Measurements from ENCODE around the gene RELT. TPM values are rescaled to one million over a fixed set of nuclear protein-coding genes. Genes with fewer than 3 reads are reported as not detected.

Gene RELT
- total RNA-seq, 1 donor from 2014 or later, result 15.8 TPM

DNA sequence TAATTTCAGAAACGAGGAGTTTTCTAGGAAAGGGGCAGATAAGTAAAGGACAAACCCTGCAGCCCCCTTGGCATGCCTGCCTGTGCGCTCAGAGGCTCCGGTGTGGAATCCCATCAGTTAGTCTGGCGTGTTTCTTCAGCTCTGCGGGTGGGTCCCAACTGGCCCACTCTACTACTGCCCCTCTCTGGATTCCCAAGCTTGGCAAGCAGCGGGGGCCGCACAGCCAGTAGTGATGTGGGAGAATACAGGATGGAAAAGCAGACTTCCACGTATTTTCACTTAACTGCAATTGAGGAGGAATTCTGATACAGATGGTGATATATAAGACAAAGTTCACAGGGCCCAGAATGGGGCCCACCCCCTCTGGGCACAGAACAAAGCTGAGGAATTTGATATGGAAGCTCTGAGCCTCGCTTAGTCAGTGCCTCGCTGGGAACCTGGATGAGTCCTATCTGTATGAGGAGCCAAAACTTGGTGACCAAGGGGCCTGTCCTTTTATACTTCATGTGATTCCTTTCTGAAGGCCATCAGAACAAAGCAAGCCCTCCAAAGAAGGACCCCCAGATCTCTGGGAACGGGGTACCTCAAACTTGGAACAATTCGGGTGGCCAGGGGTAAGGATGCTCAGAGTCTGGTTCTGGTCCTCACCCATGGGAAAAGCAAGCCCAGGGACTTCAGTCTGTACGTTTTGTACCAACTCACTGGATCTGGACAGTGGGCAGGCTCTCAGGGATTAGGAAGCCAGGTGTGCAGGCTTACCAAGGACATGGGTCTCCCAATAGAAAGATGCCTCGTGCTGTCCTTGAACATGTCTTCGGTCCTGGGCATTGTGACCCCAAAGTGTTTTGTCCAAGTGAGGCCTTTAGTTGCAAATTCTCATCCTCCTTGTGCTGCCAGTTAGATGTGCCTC lies 26.0 kb downstream of the RELT start:
- peak; percentile 51 for DNase-seq (ENCODE audit: low spot score)

DNA sequence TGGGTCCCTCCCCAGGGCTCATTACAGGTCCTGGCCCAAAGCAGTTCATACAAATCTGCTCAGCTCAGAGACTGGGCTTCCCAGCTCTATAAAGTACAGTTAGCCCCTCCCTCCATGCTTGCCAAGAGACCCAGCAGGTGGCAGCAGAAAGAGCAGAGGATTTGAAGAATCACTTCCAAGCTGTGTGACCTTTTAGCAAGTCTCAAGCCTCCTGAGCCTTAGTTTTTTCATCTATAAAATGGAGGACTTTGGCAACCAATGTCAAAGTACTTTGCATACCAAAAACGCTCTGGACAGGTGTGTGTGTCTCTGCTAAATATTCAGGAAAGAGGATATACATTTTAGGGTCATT lies 26.6 kb downstream of the RELT start:
- DNase-seq (ENCODE audit: low spot score), result no peak

DNA sequence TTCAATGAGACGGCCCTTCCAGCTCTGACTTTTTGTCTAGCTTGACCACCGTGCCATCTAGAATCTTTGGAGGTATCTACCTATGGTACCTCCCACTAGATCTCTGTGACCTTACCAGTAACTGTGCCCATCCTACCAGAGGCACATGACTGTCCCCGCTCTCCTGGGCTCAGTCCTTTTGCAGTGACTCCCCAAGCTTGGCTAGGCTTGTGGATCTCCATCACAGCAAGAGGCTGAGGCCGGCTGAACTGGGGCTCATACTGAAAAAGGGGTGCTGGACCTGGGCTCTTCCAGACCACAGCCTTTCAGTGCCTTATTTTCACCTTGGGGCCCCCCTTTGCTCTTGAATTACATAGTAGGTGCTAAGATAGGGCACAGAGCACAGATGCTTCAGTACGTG lies 27.3 kb downstream of the RELT start:
- DNase-seq (ENCODE audit: low spot score), result no peak

DNA sequence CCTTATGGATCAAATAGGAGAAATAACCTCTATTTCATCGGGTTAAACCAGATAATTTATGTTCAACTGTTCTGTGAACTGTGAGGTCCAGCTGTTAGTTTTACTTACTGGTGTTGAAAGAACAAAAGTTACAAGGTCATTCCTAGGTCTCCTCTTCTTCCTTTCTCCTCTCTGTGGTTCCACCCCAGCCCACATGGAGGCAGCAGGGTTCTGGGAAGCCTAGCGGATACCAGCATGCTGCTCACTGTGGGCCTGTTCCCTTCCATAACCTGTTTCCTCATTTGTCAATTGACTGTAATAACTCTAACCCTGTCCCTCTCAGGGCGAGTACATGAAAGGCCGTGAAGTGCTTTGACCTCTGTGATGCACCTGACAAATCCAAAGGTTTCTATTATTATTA lies 27.8 kb downstream of the RELT start:
- peak; percentile 85 for DNase-seq (ENCODE audit: low spot score)

DNA sequence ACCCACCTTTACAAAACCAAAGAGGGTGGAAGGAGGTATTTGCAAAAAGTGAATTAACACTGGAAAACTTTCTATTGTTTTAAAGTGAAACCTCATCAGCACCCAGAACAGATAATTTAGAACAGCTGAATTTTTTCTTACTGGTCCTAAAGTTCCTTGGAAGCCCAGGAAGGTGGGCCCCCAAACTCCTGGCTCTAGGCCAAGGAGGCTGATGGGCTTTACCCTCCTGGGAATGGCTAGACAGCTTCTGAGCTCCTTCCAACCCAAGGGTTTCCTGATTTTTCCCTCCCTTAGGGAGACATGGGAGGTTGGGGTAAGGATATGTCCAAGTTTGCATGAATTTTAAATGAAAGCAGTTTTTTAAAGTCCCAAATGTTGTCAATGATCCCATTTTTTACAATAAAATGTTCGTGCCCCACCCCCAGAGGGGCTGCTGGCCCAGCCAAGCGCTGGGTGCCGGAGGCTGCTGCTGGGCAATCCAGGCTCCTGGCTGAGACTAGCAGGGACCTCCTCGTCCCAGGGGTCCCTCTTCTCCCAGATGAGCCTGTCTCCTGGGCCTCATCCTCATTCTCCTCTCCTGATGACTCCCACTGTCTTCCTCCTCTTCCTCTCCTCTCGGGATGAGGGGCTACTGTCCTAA lies 28.4 kb downstream of the RELT start:
- DNase-seq (ENCODE audit: low spot score), result no peak

DNA sequence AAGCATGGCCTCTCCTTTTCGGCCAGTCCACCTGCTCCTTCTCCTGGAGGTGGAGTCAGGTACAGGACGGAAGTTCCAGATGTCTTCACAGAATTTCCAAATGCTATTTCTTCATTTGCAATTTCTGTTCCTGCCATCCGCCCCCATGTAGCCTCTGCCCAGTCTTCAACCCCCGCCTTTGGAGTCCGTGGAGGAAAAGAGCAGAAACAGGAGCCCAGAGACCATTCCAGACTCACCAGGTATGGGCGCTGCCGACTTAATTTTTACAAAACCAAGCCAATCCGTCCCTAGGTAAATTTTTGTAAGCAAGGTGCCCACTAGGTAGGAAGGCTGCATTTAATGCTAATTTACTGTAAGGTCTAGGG lies 28.9 kb downstream of the RELT start:
- no peak for DNase-seq (ENCODE audit: low spot score)

DNA sequence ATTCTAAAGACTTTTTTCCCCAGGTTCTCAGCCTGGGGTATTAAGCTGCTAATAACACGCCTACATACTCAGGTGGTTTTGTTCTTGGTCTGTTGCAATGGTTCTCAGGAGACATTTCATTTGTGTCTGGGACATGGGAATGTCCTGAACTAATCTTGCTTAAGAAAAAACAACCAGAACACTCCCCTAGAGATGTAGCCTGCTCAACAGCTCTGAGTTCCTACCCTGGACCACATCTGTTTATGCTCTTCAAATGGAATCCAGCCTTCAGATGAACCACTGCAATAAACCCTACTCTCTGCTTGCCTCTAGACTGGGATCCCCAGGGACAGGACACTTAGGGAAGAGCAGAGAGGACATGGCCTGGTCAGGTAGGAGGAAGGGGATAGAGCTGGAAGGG lies 29.9 kb downstream of the RELT start:
- DNase-seq (ENCODE audit: low spot score), result no peak

DNA sequence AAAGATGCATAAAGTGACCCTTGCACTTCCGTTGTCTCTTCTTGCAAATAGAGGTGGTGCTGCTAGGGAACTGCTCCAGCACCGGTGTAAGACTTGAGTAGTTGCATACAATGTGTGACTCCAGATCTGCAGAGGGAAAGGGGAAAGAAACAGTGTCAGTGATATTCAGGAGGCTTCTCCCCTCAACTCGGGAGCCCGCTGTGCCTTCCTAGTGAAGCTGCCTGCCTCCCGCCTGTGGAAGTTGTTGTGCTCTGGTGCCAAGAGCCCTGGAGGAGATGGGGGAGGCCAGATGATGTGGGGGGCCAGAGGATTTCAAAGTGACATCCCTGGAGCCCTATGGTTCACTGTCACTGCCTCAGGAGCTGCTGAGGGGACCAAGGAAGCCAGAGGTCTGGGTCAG lies 30.4 kb downstream of the RELT start:
- DNase-seq (ENCODE audit: low spot score), result no peak

DNA sequence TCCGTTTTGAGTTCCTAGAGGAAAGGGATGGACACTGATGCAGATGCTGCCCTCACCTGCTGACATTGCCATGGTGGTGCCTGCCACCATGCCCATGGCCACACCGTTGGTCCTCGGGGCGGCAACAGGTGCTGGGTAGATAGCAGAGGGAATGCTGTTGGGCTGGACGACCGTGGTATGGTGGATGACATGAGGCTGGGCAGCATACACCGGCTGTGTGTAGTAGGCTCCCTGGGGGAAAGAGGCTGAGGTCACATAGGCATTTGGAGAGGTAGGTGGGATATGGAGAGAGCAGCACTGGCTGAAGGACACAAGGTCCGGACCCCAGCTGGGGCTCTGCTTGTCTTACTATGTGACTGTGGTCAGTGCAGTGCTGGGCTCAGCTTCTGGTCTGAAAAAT lies 33.2 kb downstream of the RELT start:
- DNase-seq (ENCODE audit: low spot score), result peak; percentile 67

DNA sequence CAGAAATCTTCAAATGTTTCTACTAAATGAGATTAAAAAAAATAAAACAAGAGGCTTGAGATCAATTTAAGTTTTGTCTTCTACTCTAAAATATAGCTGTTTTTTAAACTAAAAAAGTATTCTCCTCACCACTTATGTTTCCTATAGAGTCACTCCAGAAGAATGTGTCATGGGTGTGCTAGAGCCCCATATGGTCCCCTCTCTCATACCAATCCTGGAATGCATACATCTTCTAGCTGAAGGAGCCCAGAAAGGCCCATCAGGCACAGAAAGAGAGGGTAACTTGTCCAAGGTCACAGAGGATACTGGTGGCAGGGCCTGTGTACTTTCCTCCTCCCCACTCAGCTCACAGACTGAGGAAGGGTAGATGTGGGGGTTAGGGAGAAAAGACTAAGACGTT lies 34.4 kb downstream of the RELT start:
- no peak for DNase-seq (ENCODE audit: low spot score)

DNA sequence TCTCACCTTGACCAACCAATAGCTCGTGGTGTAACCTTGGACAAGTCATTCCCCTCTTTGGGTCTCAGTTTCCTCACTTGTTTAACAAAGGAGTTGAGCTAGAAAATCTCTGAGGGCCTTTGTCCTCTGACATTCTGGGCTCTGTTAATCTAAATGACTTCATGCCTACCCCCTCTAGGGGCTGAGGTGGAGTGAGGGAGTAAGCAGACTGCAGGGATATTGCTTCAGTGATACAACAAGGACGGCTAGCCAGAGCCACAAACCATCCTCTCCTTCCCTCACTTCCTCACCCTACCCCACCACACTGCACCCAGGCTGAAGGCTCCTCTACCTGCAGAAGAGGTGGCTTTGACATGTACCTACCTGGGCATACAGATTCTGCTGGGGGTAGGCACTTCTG lies 34.8 kb downstream of the RELT start:
- DNase-seq (ENCODE audit: low spot score), result no peak

DNA sequence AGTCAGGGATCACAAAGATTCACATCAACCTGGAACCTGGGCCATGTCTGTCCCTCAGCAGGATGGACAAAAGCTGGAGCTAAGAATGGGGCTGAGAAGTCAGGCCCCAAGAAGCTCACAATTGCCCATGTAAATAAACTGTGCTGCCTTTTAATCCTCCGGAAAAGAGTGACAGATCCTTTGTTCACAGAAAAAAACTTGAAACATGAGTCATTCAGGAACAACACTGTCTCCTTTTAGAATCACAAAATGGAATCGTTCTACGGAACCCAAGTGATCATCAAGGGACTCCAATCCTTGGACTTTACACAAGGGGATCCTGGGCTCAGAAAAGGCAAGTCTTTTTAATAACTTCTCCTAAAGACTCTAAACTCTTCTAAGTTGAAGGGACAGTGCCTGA lies 36.1 kb downstream of the RELT start:
- no peak for DNase-seq (ENCODE audit: low spot score)

DNA sequence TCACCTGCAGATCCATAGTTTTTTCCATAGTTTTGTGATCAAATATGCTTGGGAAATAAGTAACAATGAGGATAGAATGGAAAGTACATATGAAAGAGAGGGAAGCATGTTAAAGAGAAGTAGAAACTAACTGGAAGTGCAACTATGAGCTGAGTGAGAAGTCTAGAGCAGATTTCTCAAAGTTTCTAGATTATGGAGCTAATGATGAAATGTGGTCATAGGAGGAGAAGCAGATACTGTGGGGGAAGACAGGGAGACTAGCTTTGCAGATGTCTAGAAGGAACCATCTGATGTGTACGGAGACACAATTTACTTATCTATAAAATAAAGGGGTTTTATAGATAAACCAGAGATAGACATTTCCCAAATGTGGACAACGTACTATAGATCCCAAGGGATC lies 37.1 kb downstream of the RELT start:
- DNase-seq (ENCODE audit: low spot score), result no peak

DNA sequence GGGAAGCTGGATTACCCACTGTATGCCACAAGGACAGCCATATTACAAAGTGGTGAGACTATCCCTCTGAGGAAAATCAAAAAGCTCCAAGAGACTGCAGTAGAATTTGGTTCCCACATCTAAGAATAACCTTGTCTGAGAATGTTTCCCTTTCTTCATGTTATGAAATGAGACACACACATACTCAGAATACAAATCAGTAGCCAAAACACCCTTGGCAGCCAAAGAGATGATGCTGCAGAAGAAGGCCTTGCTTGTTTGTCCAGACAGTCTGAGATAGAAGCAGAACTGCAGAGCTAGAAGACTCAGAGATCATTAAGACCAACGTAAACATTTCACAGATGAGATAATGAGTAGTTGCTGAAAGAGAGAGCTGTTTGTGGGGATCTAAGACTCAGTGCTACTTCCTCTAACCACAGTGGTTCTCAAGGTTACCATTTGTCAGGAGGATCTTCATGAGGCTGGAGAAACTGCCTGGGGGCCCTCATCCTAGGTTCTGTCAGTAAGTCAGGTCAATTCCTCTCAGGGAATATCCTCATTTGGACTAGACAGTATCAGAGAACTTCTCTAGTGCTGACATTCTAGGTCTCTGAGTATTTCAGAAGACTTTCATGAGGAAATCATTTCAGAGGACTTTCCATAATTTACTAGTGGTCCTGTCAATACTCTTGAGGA lies 38.9 kb downstream of the RELT start:
- DNase-seq (ENCODE audit: low spot score), result no peak

DNA sequence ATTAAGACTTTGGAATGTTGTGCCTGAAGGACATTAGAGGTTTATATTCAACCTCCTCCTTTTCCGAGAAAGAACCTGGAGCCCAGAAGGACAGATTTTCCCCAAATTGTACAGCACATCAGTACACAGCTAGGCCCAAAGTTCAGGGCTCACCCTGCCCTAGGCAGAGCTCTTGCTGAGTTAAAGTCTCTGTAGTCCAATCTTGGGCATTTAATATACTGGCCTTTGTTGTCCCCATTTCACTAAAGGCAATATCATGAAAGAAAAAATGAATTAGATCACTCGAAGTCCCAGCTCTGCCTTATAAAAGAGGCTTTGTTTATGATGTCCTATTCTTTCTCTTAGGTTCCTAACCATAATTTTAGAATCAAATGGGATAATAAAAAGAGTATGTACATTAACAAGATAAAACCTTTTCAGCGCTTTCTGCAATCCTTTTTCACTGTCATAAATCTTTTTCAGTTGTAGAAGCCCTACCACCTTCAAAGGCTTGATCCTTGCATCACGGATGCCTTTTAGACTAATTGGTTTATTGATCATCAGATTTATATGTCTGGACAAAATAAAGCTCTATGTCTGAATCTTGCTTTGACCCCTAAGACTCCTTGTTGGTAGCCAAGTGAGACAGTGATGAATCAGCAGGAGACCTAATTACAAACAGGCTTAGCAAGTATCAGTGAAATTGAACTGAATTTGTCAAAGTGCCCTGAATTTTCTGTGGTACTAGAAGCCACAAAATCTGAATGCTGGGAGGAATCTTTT lies 39.8 kb downstream of the RELT start:
- no peak for DNase-seq (ENCODE audit: low spot score)

DNA sequence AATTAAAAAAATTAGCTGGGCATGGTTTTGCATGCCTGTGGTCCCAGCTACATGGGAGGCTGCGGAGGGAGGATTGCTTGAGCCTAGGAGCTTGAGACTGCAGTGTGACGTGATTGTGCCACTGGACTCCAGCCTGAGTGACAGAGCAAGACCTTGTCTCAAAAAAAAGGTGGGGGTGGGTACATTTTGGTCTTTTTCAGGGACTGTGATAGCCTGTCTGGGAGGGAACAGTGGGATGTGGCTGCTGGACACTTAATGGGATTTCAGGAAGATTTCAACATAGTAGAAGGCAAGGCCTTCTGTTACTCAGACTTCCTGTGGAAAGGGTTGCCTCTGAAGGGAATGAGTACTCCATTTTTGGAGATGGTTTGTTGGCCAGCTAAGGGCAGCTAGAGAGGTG lies 40.6 kb downstream of the RELT start:
- no peak for DNase-seq (ENCODE audit: low spot score)

DNA sequence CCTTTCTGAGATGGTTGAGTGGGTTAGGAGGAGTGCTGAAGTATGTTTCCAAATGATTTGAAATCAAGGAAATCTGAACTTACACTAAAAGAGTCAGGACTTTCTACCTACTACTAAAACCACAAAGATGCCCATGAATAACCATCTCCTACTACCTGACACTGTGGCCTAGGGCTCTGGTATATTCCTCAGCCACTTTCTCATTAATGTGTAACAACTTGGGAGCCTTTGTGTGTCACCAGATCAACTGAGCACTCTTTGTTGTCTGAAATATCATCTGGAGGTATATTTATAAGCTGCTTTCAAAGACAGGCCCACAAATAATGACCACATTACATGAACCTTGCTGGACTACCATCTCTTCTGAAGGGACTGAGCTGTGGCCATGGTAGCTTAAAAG lies 43.9 kb downstream of the RELT start:
- no peak for DNase-seq (ENCODE audit: low spot score)

DNA sequence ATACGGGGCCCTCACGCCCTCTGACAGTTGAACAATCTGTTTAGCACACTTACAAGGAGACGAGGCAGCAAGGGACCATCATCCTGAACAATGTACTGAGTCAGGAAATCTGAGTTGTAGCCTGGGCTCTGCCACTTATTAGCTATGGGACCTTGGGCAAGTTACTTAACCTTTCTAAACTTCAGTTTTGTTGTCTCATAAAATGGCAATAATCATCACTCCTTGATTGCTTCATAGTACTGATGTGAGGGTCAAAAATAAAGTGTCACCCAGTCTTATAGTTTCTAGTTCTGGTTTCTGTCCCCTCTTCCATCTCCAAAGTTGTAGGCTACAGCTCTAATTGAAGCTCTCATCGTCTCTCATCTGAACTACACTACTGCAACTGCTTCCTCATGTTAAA lies 46.7 kb downstream of the RELT start:
- no peak for DNase-seq (ENCODE audit: low spot score)

DNA sequence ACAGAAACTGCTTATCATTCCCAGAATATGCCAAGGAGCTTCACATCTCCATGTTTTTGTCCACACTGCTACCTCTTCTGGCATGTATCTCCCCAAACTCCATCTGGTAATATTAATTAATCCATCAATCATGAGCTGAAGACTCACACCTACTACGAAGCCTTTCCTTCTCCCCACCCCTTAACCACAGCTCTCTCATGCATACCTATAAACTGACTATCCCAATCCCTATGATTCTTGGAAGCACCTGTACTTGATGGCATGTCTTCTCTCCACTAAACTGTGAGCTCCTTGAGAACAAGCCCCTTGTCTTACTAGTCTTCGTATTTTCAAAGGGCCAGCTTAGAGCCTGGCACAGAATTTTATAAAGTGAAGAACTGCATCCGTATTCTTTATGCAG lies 47.3 kb downstream of the RELT start:
- DNase-seq (ENCODE audit: low spot score), result no peak

DNA sequence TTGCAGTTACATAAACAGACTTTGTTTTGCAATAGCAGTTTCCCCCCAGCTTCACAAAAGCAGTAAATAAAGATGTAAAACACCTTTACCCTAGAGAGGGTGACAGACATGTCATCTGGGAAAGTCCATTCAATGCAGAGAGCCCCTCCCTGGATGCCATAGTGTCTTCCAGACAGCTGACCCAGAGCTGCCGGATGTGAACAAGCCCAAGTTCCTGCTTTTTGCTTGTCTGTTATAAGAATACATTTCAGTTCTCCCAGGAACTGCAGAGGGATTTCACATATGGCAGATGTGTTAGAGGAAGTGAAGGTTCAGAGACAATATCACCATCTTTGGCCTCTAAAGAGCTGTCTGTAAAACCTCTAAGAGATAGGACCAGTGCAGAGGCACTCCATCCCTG lies 48.9 kb downstream of the RELT start:
- no peak for DNase-seq (ENCODE audit: low spot score)

DNA sequence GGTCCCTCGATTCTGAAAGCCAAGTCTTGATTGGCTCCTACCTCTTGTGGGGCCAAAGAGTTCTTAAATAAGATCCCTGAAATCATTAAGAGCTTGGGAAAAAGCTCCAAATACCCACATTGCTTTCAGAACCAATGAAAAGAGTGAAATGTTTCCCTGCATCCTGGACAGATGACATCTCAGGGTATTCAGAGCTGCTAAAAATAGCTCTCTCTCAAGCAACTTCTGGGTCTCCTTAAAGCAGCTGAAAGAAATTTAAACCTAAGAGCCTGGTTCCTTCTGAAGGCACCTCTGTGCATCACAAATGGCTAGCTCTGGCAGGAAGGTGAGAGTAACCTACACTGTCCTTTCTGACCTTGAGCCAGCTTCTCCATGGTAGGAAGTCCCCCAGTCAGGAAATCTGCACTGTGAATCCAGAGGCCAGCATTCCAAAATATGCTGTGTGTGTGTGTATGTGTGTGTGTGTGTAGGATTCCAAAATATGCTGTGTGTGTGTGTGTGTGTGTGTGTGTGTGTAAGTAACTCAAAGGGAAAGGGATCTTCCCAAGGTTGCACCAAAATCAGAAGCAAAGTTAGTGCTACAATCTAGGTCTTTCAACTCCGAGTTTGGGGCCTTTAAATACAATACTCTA lies 50.1 kb downstream of the RELT start:
- no peak for DNase-seq (ENCODE audit: low spot score)

Data from mesenteric fat pad (tissue), 1 donor.